ENCODE measurements around the gene PTTG2.

PTTG2 gene

GRCh38 chr4:38005637-38006036, 45.4 kb downstream of the PTTG2 start:
- no peak overlapping the region for H3K4me3 ChIP-seq (ENCODE audit: low read length)
- no peak for DNase-seq (ENCODE audit: low read depth)
- no peak for TF ChIP-seq CTCF (IDR thresholded peaks at IDR 0.05; ENCODE audit: insufficient read depth, low read depth, low read length, missing control alignments)

DNA sequence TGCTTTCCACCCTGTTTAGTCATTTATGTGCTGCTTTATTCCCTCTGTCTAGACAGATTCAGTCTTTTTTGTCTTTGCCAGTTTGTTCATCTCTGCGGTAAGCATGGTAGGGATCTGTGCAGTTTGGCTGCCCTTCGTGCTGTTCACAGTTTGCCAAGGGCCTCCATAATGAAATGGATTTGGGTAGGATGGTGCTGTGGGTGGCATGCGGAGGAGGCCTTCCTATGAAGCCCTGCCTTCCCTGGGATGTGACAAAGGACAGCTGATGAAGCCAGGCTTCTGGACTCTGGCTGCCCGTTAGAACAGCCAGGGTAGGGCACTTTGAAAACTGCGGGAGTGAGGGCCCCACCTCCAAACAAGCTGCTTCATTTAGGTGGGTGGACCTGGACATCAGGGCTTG, 47.4 kb downstream of the PTTG2 start:
- no peak overlapping the region for H3K4me3 ChIP-seq (ENCODE audit: low read length)
- DNase-seq (ENCODE audit: low read depth): no peak
- no peak for TF ChIP-seq CTCF (IDR thresholded peaks at IDR 0.05; ENCODE audit: insufficient read depth, low read depth, low read length, missing control alignments)

GRCh38 chr4:38008571-38009021, 48.4 kb downstream of the PTTG2 start:
- TF ChIP-seq CTCF (IDR thresholded peaks at IDR 0.05; ENCODE audit: insufficient read depth, low read depth, low read length, missing control alignments): no peak
- DNase-seq (ENCODE audit: low read depth): no peak

DNA sequence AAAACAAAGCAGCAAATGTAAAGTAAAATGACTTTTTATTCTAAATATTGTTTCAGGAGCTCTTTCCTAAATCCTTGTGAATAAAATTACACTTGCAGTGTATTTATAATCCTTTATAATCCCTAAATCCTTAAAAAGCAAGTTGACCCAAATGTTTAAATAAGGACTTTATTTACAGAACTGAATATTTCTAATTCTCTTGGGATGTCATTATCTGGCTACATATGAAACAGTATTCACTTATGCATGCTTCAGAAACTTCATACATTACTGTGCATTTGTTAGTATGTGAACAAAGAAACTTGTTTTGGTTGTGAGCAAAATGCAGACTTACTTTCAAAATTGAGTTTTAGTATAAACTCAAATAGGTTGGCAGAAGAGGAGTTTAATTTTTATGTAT, 49.2 kb downstream of the PTTG2 start:
- no peak for TF ChIP-seq CTCF (IDR thresholded peaks at IDR 0.05; ENCODE audit: insufficient read depth, low read depth, low read length, missing control alignments)
- no peak overlapping the region for H3K4me3 ChIP-seq (ENCODE audit: low read length)
- DNase-seq (ENCODE audit: low read depth): no peak

More at GRCh38 chr4:38008571-38009021, 48.4 kb downstream of the PTTG2 start:
- no peak overlapping the region for H3K4me3 ChIP-seq (ENCODE audit: low read length)

GRCh38 chr4:38009949-38010348, 49.8 kb downstream of the PTTG2 start:
- TF ChIP-seq CTCF (IDR thresholded peaks at IDR 0.05; ENCODE audit: insufficient read depth, low read depth, low read length, missing control alignments): no peak
- no peak overlapping the region for H3K4me3 ChIP-seq (ENCODE audit: low read length)
- no peak for DNase-seq (ENCODE audit: low read depth)

All from epithelial cell of esophagus (primary cell).